Nephron (organoid): Measurements from ENCODE around the gene APMAP.

ENCODE experiments used
- H3K27ac Mint-ChIP-seq, 3 experiments: 2 replicates each; pipeline ENCODE4 v1.8.0; 2020; ENCODE audit warnings: mixed read lengths in 3 of 3, mild to moderate bottlenecking in 2 of 3, moderate library complexity in 1 of 3
- H3K27me3 Mint-ChIP-seq: 2 replicates; pipeline ENCODE4 v1.8.0; 2021; ENCODE audit warnings: low read depth, mild to moderate bottlenecking, moderate library complexity, mixed read lengths
- H3K36me3 Mint-ChIP-seq: 2 replicates; pipeline ENCODE4 v1.8.0; 2020; ENCODE audit warnings: low read depth, mixed read lengths
- H3K4me1 Mint-ChIP-seq: 2 replicates; pipeline ENCODE4 v1.8.0; 2020; ENCODE audit warnings: mixed read lengths
- H3K4me3 Mint-ChIP-seq, 3 experiments: 2 replicates each; pipeline ENCODE4 v1.8.0; 2020; ENCODE audit warnings: mild to moderate bottlenecking in 3 of 3, mixed read lengths in 3 of 3, moderate library complexity in 2 of 3
- H3K9me3 Mint-ChIP-seq: 2 replicates; pipeline ENCODE4 v1.8.0; 2020; ENCODE audit warnings: mixed read lengths
- TF ChIP-seq, protein P1 (sequence below), 3 experiments: fragments of 200-600 bp; sonication (generic); IDR thresholded peaks; one replicate each; pipeline ENCODE4 v1.5.0; 2021; ENCODE audit warnings: antibody characterized with exemption in 3 of 3; ENCODE audit not compliant: unreplicated experiment in 3 of 3

The APMAP gene

DNA sequence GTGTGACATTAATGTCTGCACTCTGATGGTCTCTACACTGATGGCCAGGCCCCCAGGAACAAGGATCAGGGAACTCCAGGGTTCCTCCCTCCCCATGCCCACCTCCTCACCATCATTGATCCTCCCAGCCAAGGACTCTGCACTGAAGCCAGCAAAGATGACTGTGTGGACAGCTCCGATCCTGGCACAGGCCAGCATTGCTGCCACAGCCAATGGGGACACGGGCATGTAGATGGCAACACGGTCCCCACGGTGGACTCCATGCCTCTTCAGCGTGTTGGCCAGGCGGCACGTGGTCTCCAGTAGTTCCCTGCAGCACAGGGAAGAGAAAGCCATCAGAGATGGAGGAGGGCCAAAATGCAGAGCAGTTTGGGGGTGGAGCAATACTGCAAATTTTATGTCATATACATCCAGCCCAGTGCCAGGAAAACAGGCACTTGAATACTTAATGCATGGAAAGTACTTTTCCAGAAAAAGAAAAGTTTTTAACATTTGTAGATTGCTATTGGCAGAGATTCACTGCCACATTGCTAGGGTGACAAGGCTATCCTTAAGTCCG, 38.2 kb upstream of the APMAP start:
- Mint-ChIP-seq H3K4me3 (no peak overlapping the region), H3K27me3 (no peaks in the 10 kb centered on the region), H3K36me3 (peaks cover 4% of the 10 kb centered on the region), H3K4me1 (peaks cover 34% of the 10 kb centered on the region), H3K9me3 (no peaks in the 10 kb centered on the region), H3K27ac (peak overlapping the region in 1 of 3 experiments; percentile 37)
- TF ChIP-seq, protein P1, sequence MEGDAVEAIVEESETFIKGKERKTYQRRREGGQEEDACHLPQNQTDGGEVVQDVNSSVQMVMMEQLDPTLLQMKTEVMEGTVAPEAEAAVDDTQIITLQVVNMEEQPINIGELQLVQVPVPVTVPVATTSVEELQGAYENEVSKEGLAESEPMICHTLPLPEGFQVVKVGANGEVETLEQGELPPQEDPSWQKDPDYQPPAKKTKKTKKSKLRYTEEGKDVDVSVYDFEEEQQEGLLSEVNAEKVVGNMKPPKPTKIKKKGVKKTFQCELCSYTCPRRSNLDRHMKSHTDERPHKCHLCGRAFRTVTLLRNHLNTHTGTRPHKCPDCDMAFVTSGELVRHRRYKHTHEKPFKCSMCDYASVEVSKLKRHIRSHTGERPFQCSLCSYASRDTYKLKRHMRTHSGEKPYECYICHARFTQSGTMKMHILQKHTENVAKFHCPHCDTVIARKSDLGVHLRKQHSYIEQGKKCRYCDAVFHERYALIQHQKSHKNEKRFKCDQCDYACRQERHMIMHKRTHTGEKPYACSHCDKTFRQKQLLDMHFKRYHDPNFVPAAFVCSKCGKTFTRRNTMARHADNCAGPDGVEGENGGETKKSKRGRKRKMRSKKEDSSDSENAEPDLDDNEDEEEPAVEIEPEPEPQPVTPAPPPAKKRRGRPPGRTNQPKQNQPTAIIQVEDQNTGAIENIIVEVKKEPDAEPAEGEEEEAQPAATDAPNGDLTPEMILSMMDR (IDR thresholded peaks at IDR 0.05; ENCODE audit: unreplicated experiment in 3 of 3): no peak

DNA sequence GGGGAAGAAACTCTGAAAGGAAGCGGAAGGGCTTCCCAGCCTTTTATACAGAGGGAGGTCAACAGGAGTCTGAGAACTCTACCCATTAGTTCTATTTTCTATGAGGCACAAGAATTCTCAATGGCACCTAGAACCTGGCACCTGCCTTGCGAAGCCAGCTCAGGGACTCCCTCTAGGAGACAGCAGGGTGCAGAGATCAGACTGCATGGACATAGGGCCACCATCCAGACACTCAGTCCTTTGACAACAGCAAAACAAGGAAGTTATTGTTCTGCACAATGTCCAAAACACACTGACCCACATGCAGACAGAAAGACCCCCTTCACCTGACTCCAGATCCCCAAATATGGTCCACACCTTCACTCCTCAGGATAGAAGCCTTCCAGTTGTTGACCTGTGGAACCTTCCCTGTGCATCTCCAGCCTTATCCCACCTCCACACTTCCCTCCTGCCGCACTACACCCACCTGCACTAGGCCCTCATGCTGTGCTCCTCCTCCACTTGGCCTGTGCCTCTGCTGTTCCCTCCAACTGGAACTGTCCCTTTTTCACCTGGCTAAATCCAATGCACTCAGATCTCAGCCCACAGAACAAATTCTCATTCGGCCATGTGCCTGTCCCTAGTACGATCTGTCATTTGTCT, 37.6 kb upstream of the APMAP start:
- Mint-ChIP-seq H3K4me1 (peaks cover 34% of the 10 kb centered on the region), H3K9me3 (no peaks in the 10 kb centered on the region), H3K27ac (peak overlapping the region in 1 of 3 experiments; percentile 37), H3K27me3 (no peaks in the 10 kb centered on the region), H3K4me3 (no peak overlapping the region), H3K36me3 (peaks cover 4% of the 10 kb centered on the region)
- TF ChIP-seq, protein P1 (IDR thresholded peaks at IDR 0.05; ENCODE audit: unreplicated experiment in 3 of 3): no peak

DNA sequence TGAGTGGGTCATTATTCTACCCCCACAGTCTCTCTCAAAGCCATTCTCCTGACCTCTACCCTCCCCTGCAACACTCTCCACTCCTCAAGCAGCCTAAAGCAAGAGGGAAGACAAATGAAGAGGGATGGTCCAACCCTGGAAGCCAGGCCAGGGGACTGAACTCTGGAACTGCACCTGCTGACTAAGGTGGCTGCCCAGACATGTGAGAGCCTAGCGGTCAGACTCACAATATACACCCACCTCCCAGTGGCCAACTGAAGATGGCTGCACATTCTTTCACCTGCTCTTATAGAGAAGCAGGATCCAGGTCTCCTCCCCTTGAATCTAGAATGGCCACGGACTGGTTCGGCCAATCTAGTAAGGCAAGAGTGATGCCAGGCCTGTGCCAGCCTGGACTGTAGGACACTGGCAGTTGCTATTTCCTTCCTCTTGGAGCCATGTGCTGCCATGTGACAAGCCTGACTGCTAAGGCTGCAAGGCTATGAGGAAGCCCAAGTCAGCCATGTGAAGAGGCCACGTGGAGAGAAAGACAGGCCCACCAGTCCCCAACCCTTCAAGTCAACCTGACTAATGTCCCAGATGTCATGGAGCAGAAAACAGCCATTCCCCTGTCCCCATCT, 33.5 kb upstream of the APMAP start:
- Mint-ChIP-seq H3K4me3 (no peak overlapping the region), H3K27ac (no peak overlapping the region), H3K4me1 (peaks cover 6% of the 10 kb centered on the region), H3K9me3 (no peaks in the 10 kb centered on the region), H3K36me3 (peaks cover 4% of the 10 kb centered on the region), H3K27me3 (no peaks in the 10 kb centered on the region)
- TF ChIP-seq, protein P1 (IDR thresholded peaks at IDR 0.05; ENCODE audit: unreplicated experiment in 3 of 3): no peak

DNA sequence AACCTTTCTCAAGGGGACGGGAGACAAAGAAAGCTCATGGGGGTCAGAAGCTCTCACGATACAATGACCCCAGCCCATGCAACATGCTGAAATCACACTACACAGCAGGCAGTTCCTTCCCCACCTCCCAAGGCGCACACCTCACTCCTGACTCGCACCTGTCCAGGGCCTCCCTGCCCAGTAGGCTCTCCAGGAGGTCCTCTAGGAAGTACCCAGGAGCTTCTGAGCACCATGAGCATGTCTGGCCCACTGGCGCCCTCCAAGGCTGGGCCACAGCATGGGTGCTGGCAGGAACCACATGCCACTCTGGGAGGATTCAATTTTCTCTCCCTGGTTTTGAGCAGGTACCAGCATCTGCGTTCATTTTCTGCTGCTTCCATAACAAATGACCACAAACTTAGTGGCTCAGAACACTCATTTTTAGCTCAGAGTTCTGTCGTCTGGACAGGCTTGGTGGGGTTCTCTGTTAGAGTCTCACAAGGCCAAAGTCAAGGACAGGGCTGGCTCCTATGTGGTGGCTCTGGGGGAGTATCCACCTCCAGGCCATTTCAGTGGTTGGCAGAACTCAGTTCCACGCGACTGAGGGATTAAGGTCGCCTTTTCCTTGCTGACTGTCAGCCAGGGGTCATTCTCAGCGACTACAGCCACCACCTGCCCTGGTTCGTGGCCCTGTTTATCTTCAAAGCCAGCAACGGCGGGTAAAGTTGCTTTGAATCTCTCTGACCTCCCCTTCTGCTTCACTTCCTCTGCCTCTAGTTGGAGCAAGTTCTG, 32.7 kb upstream of the APMAP start:
- Mint-ChIP-seq H3K4me3 (no peak overlapping the region), H3K27me3 (no peaks in the 10 kb centered on the region), H3K4me1 (no peaks in the 10 kb centered on the region), H3K27ac (no peak overlapping the region), H3K9me3 (no peaks in the 10 kb centered on the region), H3K36me3 (peaks cover 4% of the 10 kb centered on the region)
- TF ChIP-seq, protein P1 (IDR thresholded peaks at IDR 0.05; ENCODE audit: unreplicated experiment in 3 of 3): no peak

DNA sequence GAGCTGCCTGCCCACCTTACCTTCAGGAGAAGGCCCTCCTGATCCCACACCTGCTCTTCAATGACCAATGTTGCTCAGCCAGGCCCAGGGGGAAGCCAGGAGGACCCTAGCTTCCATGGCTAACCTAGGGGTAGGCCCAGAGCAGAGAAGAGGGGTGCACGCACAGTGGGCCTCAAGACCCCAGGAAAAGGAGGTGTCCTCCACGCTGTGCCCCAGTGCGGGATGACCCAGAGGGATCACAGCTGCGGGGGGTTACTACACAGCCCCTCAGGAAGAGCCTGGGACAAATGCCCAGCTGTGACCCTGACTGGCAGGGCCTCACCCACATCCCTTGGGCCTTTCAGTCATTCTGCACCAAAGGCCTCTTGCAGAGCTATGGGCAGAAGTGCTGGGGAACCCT, 31.6 kb upstream of the APMAP start:
- Mint-ChIP-seq H3K27ac (no peak overlapping the region), H3K27me3 (no peaks in the 10 kb centered on the region), H3K4me3 (no peak overlapping the region), H3K9me3 (no peaks in the 10 kb centered on the region), H3K36me3 (no peaks in the 10 kb centered on the region), H3K4me1 (no peaks in the 10 kb centered on the region)
- TF ChIP-seq, protein P1 (IDR thresholded peaks at IDR 0.05; ENCODE audit: unreplicated experiment in 3 of 3): no peak
